Hepatocyte (in vitro differentiated cells): ENCODE measurements around the gene CHPT1. TPM values are rescaled to one million over a fixed set of nuclear protein-coding genes. Genes with fewer than 3 reads are reported as not detected.

Source experiments
- DNase-seq: peaks from one replicate; pipeline ENCODE4 v3.0.0-alpha.2; 2016; ENCODE audit warnings: low spot score
- H2AFZ ChIP-seq: fragments of 200-600 bp; sonication (generic); 2 replicates; pipeline ENCODE4 v1.6.0; 2016; ENCODE audit warnings: antibody characterized with exemption, mild to moderate bottlenecking
- H3K27ac ChIP-seq: fragments of 200-600 bp; sonication (generic); 2 replicates; pipeline ENCODE4 v1.5.1; 2016; ENCODE audit warnings: mild to moderate bottlenecking
- H3K27me3 ChIP-seq: fragments of 200-600 bp; sonication (generic); 2 replicates; pipeline ENCODE4 v1.6.1; 2016
- H3K36me3 ChIP-seq: fragments of 200-600 bp; sonication (generic); replicated peaks from 2 replicates; pipeline ENCODE4 v1.5.1; 2016; ENCODE audit warnings: low read depth; ENCODE audit not compliant: insufficient read depth
- H3K4me1 ChIP-seq: fragments of 200-600 bp; sonication (generic); 2 replicates; pipeline ENCODE4 v1.5.1; 2016; ENCODE audit warnings: mild to moderate bottlenecking, moderate library complexity; ENCODE audit not compliant: insufficient read depth
- H3K4me2 ChIP-seq: fragments of 200-600 bp; sonication (generic); 2 replicates; pipeline ENCODE4 v1.6.0; 2016
- H3K4me3 ChIP-seq: fragments of 200-600 bp; sonication (generic); 2 replicates; pipeline ENCODE4 v1.5.1; 2016; ENCODE audit warnings: mild to moderate bottlenecking
- H3K79me2 ChIP-seq: fragments of 200-600 bp; sonication (generic); 2 replicates; pipeline ENCODE4 v1.6.0; 2017; ENCODE audit warnings: mild to moderate bottlenecking
- H3K9me2 ChIP-seq: fragments of 200-600 bp; sonication (generic); replicated peaks from 2 replicates; pipeline ENCODE4 v1.6.0; 2017; ENCODE audit warnings: mild to moderate bottlenecking; ENCODE audit not compliant: insufficient read depth
- H3K9me3 ChIP-seq: fragments of 200-600 bp; sonication (generic); 2 replicates; pipeline ENCODE4 v1.5.1; 2016; ENCODE audit warnings: low read depth, mild to moderate bottlenecking
- H4K20me1 ChIP-seq: fragments of 200-600 bp; sonication (generic); 2 replicates; pipeline ENCODE4 v1.6.0; 2016; ENCODE audit warnings: mild to moderate bottlenecking; ENCODE audit not compliant: insufficient read depth, poor library complexity, severe bottlenecking
- CTCF ChIP-seq: fragments of 200-600 bp; sonication (generic); IDR thresholded peaks from 2 replicates; pipeline ENCODE4 v1.5.1; 2016; ENCODE audit warnings: antibody characterized with exemption, mild to moderate bottlenecking; ENCODE audit not compliant: poor library complexity
- EZH2 ChIP-seq: fragments of 200-600 bp; sonication (generic); IDR thresholded peaks from 2 replicates; pipeline ENCODE4 v1.6.1; 2016; ENCODE audit warnings: antibody characterized with exemption, mild to moderate bottlenecking, borderline replicate concordance
- EZH2phosphoT487 ChIP-seq: fragments of 200-600 bp; sonication (generic); IDR thresholded peaks from one replicate; pipeline ENCODE4 v1.6.1; 2018; ENCODE audit warnings: antibody characterized with exemption, mild to moderate bottlenecking, low read depth, moderate library complexity; ENCODE audit not compliant: unreplicated experiment, severe bottlenecking
- WGBS: methylation state at CpG from one replicate; pipeline ENCODE4 v1.1.6; 2016; ENCODE audit warnings: low lambda C conversion rate; ENCODE audit errors: missing lambda C conversion rate; 5-methylcytosine and 5-hydroxymethylcytosine counted together
- polyA plus RNA-seq: library from polyadenylated mRNA; unstranded; fragments of >200 nt; fragmentation: Nextera tagmentation; extraction: Ambion mirVana; gene quantifications from 2 replicates; pipeline ENCODE4 v1.2.1, GENCODE V29; 2016
- total RNA-seq: library from RNA; depleted of rRNA; stranded (reverse); fragments of >200 nt; gene quantifications from 2 replicates; pipeline ENCODE4 v1.2.3, GENCODE V29; 2014

Gene CHPT1
- total and polyA plus RNA-seq, 2 experiments from 2014 or later = 92.3 to 127 TPM

GRCh38 chr12:101767537-101767936 is 70.1 kb downstream of the CHPT1 start:
- TF ChIP-seq EZH2phosphoT487 = no peak
- TF ChIP-seq CTCF = no peak
- TF ChIP-seq EZH2 = no peak
- Histone ChIP-seq H3K36me3 (peaks cover 3% of the 10 kb centered on the region), H3K4me3 (no peak overlapping the region), H3K27me3 (no peaks in the 10 kb centered on the region), H3K4me1 (peaks cover 3% of the 10 kb centered on the region), H3K27ac (no peak overlapping the region), H4K20me1 (no peaks in the 10 kb centered on the region), H3K4me2 (no peak overlapping the region), H3K9me2 (no peaks in the 10 kb centered on the region), H3K9me3 (no peaks in the 10 kb centered on the region), H2AFZ (no peak overlapping the region), H3K79me2 (no peaks in the 10 kb centered on the region)
- WGBS = 82% methylated on average over 1 of the region's 1 CpG
- DNase-seq = no peak

- no peak for TF ChIP-seq EZH2phosphoT487
- no peak for TF ChIP-seq EZH2
- TF ChIP-seq CTCF = no peak
- 71% methylated on average over 2 of the region's 2 CpGs for WGBS
- no peaks in the 10 kb centered on the region for H4K20me1 ChIP-seq
- no peaks in the 10 kb centered on the region for H3K79me2 ChIP-seq
- H3K9me2 ChIP-seq = no peaks in the 10 kb centered on the region
- no peaks in the 10 kb centered on the region for H3K9me3 ChIP-seq
- H3K36me3 ChIP-seq = peaks cover 3% of the 10 kb centered on the region
- H3K27ac ChIP-seq = no peak overlapping the region
- H3K27me3 ChIP-seq = no peaks in the 10 kb centered on the region
- H3K4me3 ChIP-seq = no peak overlapping the region
- H3K4me1 ChIP-seq = peaks cover 3% of the 10 kb centered on the region
- H2AFZ ChIP-seq = no peak overlapping the region
- no peak for DNase-seq
- no peak overlapping the region for H3K4me2 ChIP-seq
Observed at GRCh38 chr12:101768781-101769180, 71.3 kb downstream of the CHPT1 start.

- H2AFZ ChIP-seq = no peak overlapping the region
- no peaks in the 10 kb centered on the region for H4K20me1 ChIP-seq
- H3K9me3 ChIP-seq = no peaks in the 10 kb centered on the region
- peaks cover 3% of the 10 kb centered on the region for H3K36me3 ChIP-seq
- H3K27ac ChIP-seq = no peak overlapping the region
- TF ChIP-seq CTCF = no peak
- no peak for TF ChIP-seq EZH2phosphoT487
- no peak for TF ChIP-seq EZH2
- no peaks in the 10 kb centered on the region for H3K79me2 ChIP-seq
- no peaks in the 10 kb centered on the region for H3K9me2 ChIP-seq
- no peak overlapping the region for H3K4me3 ChIP-seq
- peaks cover 3% of the 10 kb centered on the region for H3K4me1 ChIP-seq
- DNase-seq = no peak
- WGBS = 83% methylated on average over 5 of the region's 5 CpGs
- no peaks in the 10 kb centered on the region for H3K27me3 ChIP-seq
- no peak overlapping the region for H3K4me2 ChIP-seq
Observed at GRCh38 chr12:101769865-101770264, 72.4 kb downstream of the CHPT1 start.
